Urinary bladder (tissue), 4 donors: ENCODE results near the gene CYP26B1. TPM values are rescaled to one million over a fixed set of nuclear protein-coding genes. Genes with fewer than 3 reads are reported as not detected.

Experiments
- DNase-seq: peaks from one replicate; pipeline ENCODE4 v3.0.0-alpha.2; 2015; ENCODE audit errors: extremely low spot score
- H3K27ac ChIP-seq: one replicate; pipeline ENCODE4 v1.5.1; 2013; ENCODE audit warnings: low read depth, mild to moderate bottlenecking, moderate library complexity
- H3K36me3 ChIP-seq: one replicate; pipeline ENCODE4 v1.6.1; 2013; ENCODE audit warnings: mild to moderate bottlenecking, moderate library complexity; ENCODE audit not compliant: insufficient read depth
- H3K4me1 ChIP-seq: one replicate; pipeline ENCODE4 v1.6.1; 2013; ENCODE audit warnings: mild to moderate bottlenecking, moderate library complexity; ENCODE audit not compliant: insufficient read depth
- H3K4me3 ChIP-seq: one replicate; pipeline ENCODE4 v1.5.1; 2013; ENCODE audit warnings: low read depth, low read length
- WGBS: extraction: QIAGEN DNeasy Blood & Tissue Kit; methylation state at CpG from one replicate; pipeline ENCODE4 v1.1.7; 2013; 5-methylcytosine and 5-hydroxymethylcytosine counted together
- polyA plus RNA-seq: library from polyadenylated mRNA; stranded (reverse); fragments of 200-250 nt; gene quantifications from one replicate; pipeline ENCODE4 v1.2.3, GENCODE V29; 2013
- total RNA-seq: library from RNA; depleted of rRNA; stranded (reverse); fragments of >200 nt; gene quantifications from one replicate; pipeline ENCODE4 v1.2.3, GENCODE V29; 2014
- donor health status: healthy with polysubstance abuse.
- donor health status: healthy.

CYP26B1 gene, protein sequence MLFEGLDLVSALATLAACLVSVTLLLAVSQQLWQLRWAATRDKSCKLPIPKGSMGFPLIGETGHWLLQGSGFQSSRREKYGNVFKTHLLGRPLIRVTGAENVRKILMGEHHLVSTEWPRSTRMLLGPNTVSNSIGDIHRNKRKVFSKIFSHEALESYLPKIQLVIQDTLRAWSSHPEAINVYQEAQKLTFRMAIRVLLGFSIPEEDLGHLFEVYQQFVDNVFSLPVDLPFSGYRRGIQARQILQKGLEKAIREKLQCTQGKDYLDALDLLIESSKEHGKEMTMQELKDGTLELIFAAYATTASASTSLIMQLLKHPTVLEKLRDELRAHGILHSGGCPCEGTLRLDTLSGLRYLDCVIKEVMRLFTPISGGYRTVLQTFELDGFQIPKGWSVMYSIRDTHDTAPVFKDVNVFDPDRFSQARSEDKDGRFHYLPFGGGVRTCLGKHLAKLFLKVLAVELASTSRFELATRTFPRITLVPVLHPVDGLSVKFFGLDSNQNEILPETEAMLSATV
- 4.7 TPM for total RNA-seq
- 6.1 TPM for polyA plus RNA-seq

DNA sequence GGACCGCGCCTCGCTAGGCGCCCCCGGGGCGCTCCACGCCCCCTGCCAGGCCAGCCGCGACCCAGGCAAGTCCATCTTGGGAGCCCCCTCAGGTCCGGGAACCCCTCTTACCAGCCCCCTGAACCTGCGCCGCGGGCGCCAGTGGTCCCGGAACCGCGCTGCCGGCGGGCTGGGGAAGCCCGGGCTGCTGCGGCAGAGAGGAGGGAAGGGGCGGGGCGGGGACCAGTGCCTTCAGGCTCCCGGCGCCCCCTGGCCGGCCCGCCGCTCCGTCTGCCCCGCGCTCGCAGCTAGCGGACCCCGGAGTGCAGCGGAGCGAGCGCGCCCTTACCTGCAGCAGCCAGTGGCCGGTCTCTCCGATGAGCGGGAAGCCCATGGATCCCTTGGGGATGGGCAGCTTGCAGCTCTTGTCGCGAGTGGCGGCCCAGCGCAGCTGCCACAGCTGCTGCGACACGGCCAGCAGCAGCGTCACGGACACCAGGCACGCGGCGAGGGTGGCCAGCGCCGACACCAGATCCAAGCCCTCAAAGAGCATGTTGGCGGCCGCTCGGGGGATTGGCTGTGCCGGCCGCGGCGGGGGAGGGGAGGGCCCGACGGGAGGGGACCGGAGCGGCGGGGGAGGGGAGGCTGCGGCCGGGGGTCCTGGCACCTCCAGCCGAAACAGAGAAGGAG, at the start of gene CYP26B1:
Gene CYP26B1, minus strand, starts transcription at position 560 of the 669 bp plus-strand sequence. Its CDS starts 28 bp downstream, at position 532.
- Histone ChIP-seq H3K4me3 (peak within 1 kb of the TSS; percentile 47), H3K4me1 (peaks cover 4% of the 10 kb centered on the region), H3K36me3 (no peaks in the 10 kb centered on the region), H3K27ac (no peak within 1 kb of the TSS)
- WGBS: 2% methylated on average over 69 of the region's 69 CpGs
- DNase-seq: no peak

DNA sequence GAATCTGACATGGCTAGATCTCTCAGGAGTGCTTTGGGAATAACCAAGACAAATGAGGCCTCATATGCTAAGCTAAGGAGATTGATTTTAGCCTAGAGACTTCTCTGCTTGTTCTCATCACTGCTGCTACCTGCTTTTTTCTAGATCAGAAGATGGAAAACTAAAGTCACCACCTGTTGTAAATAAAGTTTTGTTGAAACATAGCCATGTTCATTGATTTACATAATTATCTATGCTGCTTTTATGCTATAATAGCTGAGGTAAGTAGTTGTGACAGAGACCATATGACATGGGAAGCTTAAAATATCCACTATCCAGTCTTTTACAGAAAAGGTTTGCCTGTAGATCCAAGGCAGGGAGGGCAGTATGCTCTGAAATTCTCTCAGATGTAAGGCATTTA, 46.1 kb upstream of the CYP26B1 start:
- DNase-seq: no peak
- Histone ChIP-seq H3K27ac (no peak overlapping the region), H3K36me3 (no peaks in the 10 kb centered on the region), H3K4me3 (no peak overlapping the region), H3K4me1 (no peaks in the 10 kb centered on the region)

DNA sequence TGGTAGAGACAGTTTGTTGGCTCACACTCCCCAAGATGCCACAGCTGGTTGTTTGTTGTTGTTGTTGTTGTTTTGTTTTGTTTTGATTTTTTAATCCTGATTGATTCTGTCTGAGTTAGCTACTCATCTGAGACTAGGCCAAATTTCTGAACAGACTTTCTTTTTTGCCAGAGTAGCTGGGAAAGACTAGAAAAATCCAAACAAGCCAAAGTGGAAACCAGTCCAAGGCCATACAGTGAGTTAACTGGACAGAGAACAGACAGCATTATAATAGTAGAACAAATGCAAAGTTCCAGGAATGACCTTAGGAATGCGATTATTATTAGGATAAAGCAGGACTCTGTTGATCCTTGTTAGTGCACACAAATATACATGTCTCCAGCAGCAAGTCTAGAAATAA, 43.8 kb upstream of the CYP26B1 start:
- DNase-seq: no peak
- no peak overlapping the region for H3K4me3 ChIP-seq
- no peaks in the 10 kb centered on the region for H3K4me1 ChIP-seq
- no peaks in the 10 kb centered on the region for H3K36me3 ChIP-seq
- no peak overlapping the region for H3K27ac ChIP-seq
- 49% methylated on average over 1 of the region's 1 CpG for WGBS

DNA sequence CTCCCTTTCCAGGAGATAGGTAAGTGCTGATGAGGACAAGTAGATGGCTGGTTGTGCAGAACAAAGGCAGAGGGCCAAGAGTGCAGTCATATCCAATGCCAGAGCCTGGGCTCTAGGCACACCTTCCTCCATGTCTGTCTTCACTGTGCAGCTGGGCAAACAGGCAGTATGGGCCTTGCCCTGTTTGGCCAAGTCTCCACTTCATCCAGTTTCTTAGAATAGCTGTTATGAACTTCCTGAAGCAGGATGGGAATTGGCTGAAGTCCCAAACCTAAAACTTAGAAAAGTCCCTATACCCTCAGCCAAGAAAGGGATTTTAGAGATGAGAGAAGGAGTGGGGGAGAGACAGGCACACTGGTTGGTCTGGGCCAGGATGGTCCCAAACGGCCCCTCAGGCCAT, 37.5 kb upstream of the CYP26B1 start:
- WGBS: 46% methylated on average over 1 of the region's 1 CpG
- no peak for DNase-seq
- Histone ChIP-seq H3K4me3 (no peak overlapping the region), H3K4me1 (no peaks in the 10 kb centered on the region), H3K36me3 (no peaks in the 10 kb centered on the region), H3K27ac (no peak overlapping the region)

DNA sequence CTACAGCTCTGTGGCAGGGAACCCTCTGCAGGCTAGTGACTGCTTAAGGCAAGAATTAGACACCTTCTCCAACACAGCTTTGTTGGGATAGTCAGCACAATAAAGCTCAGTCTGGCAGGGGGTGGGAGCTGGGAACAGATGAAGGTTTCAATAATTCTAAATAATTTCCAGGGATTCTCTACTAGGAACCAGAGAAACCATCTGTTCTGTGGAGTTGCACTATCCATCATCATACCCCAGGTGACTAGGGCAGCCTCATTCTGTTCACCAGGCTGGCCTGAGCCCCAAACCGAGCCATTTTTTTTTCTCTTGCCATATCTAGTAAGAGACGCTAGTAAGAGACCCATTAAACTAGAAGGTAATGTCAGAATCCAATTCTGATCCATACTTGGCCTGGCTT, 35.8 kb upstream of the CYP26B1 start:
- WGBS: 95% methylated on average over 2 of the region's 2 CpGs
- no peaks in the 10 kb centered on the region for H3K4me1 ChIP-seq
- H3K36me3 ChIP-seq: no peaks in the 10 kb centered on the region
- no peak overlapping the region for H3K27ac ChIP-seq
- DNase-seq: no peak
- H3K4me3 ChIP-seq: no peak overlapping the region

DNA sequence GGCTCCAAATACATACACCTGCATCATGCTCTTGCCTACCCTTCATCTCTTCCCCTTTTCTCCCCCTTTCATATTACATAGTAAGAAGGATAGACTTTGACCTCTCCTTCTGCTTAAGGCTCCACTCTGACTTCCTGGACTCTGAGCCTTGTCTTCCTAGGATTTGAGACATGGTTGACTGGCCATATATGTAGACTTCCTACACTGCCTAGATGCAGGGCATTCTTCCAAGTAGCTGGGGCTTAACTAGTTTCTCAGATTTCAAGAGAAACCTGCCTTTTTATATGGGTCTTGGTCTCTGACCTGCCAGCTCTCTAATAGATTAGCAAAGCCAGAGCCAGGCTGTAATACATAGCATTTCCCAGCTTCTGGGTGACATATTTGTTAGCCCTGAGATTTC, 35.4 kb upstream of the CYP26B1 start:
- Histone ChIP-seq H3K4me3 (no peak overlapping the region), H3K27ac (no peak overlapping the region), H3K36me3 (no peaks in the 10 kb centered on the region), H3K4me1 (no peaks in the 10 kb centered on the region)
- DNase-seq: no peak

DNA sequence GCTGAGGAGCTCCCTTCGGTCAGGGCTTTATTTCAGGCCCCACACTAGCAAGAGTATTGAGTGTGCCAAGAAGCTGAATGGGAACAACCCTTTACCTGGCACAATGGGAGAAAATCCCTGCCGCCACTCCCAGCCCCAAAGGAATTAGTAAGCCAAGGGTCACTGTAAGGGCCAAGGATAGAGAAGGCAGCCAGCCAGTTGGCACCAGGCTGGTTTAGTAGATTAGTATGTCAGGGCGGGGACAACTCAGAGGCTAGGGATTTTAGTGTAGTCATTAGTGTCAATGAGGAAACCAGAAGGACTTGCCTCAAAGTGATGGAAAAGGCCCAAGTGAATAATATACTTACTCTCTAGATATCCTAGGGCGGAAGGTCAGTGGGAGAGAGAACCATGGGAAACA, 34.9 kb upstream of the CYP26B1 start:
- Histone ChIP-seq H3K4me1 (no peaks in the 10 kb centered on the region), H3K36me3 (no peaks in the 10 kb centered on the region), H3K4me3 (no peak overlapping the region), H3K27ac (no peak overlapping the region)
- WGBS: 91% methylated on average over 4 of the region's 4 CpGs
- no peak for DNase-seq

DNA sequence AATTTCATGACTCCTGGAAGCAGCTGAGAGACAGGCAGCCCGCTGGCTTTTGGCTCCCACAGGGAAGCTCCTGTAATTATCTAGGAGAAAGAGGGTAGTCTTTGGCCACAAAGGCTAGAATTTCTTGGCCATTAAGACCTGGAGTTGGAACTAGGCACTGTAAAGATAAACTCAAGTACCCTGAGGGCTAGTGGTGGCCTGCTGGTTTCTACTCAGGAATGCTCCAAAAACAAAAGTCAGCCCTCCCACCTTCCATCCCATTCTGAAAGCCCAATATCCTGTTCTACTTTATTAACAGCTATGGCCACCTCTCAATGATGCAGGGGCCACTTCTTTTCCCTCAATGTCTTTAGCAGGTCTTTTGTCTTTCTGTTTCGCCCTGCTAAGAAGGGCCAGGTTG, 34.0 kb upstream of the CYP26B1 start:
- Histone ChIP-seq H3K36me3 (no peaks in the 10 kb centered on the region), H3K4me3 (no peak overlapping the region), H3K4me1 (no peaks in the 10 kb centered on the region), H3K27ac (no peak overlapping the region)
- 94% methylated on average over 2 of the region's 2 CpGs for WGBS
- DNase-seq: no peak

DNA sequence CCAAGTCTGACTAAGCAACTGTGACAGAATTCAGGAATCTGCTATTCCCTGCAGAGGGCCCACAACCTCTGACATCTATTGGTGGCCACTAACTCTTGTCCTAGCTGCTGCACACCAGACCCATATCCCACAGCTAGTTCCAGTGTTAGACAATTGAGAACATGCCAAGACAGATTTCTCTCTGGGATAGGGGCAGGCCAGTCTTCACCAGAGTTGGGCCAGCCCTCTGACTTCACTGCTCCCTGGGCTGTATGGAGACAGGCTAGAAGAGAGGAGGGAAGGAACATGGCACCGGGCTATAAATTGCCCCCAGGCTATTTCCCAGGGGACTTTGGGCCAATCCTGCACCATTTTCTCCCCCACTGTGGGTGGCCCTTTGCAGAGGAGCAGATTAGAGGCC, 32.7 kb upstream of the CYP26B1 start:
- no peaks in the 10 kb centered on the region for H3K4me1 ChIP-seq
- no peak overlapping the region for H3K4me3 ChIP-seq
- DNase-seq: no peak
- WGBS: 100% methylated on average over 1 of the region's 1 CpG
- no peak overlapping the region for H3K27ac ChIP-seq
- no peaks in the 10 kb centered on the region for H3K36me3 ChIP-seq

DNA sequence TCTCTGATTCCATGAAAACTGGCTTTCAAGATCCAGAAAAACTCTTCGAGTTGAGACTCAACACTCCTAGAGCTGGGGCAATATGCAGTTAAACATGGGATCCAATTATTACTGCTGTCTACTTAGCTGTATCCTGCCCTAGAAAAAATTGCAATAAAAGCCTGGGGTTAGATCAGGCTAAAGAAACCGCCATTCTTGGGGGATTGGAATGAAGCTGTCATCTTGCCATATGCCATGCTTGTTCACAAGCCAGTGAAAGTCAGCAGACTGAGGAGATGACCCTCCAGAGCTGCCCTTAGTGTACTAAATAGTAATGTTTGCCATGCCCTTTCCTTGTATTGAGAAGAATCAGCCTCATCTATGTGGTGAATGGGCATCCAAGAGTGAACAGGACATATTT, 30.9 kb upstream of the CYP26B1 start:
- DNase-seq: no peak
- Histone ChIP-seq H3K4me1 (no peaks in the 10 kb centered on the region), H3K27ac (no peak overlapping the region), H3K36me3 (no peaks in the 10 kb centered on the region), H3K4me3 (no peak overlapping the region)
- 92% methylated on average over 2 of the region's 2 CpGs for WGBS

DNA sequence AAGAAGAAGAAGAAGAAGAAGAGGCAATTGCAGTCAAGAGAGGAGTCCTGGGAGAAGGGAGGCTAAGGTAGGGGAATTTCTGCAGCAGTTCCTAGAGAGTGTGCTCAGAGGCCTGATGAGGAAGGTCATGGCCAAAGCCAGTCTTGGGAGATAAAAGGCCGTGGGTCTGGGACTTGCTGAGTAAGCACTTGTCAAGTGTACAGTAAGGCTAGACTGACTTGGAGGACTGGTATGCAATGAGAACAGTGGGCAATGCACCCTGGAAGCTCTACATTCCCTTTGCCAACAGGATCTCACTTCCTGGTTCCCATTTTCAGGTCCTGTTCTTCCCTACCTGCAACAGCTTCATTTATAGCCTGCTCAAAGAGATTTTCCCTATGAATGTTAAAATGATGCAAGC, 28.6 kb upstream of the CYP26B1 start:
- no peak overlapping the region for H3K4me3 ChIP-seq
- no peak for DNase-seq
- H3K36me3 ChIP-seq: no peaks in the 10 kb centered on the region
- 71% methylated on average over 1 of the region's 1 CpG for WGBS
- H3K4me1 ChIP-seq: no peaks in the 10 kb centered on the region
- no peak overlapping the region for H3K27ac ChIP-seq

DNA sequence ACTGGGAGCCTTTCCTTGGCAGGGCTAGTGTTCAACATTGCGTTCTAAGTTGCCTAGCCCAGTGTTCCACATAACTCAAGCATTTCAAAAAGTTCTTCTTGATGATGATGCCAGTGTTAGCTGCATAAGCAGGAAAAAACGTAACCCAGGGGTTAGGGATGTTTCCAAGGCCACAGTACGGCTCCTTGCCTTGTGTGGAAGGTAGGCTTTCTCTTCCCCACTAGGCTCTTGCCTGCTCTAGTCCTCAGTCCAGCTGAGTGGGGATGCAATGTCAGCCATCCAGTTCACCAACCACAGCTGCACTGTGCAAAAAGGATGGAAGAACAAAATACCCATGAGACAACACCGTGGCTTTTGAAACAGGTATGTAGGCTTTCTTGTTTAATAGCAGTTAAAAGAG, 28.0 kb upstream of the CYP26B1 start:
- Histone ChIP-seq H3K4me3 (no peak overlapping the region), H3K4me1 (no peaks in the 10 kb centered on the region), H3K27ac (no peak overlapping the region), H3K36me3 (no peaks in the 10 kb centered on the region)
- 94% methylated on average over 4 of the region's 4 CpGs for WGBS
- no peak for DNase-seq

DNA sequence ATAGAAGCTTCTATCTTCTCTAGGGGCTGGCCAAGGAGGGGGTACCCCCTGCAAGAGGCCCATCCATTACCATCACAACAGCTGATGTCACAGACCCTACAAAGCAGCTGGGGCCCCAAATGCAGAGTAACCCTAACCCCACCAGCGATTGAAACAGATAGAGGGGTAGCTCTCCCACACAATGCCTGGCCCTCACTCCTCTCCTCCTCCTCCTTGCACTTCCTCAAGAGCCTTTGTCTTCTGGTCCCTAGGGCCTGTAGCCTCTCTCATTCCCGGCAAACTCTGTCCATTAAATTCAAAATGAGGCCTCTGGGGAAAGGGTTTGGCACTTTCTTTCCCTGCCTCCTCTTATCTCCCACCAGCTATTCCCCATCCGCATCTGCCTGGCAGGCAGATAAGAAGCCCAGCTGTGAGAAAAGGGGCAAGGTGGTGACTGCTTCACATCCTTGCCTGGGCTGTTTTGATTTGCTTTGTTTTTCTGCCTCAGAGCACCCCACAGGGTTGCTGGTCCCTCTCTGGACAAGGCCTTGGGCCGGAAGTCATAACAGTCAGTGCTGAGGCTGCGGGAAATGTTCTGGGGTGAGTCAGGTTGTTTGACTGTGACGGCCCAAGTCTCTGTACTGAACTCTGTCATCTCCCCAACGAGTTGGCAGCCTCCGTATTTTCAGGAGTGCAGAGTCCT, 26.1 kb upstream of the CYP26B1 start:
- DNase-seq: no peak
- H3K4me3 ChIP-seq: no peak overlapping the region
- WGBS: 64% methylated on average over 8 of the region's 8 CpGs

DNA sequence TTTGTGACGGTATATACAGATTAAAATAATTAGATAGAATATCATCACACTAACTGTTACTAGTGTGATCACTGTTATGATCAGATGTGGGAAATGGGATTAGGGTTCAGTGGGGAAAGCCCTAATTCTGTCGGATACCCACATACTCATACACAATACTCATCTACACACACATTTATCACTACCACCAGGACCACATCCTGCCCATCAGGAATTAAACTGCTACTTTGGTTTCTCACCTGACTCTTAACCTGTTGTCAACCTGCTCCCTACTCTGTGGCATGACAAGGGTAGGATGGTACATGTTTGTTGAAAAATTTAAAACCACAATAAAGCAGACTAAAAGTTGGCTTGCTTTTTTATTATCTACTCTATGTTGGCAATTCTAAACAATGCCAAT, 24.8 kb upstream of the CYP26B1 start:
- no peaks in the 10 kb centered on the region for H3K36me3 ChIP-seq
- no peaks in the 10 kb centered on the region for H3K4me1 ChIP-seq
- DNase-seq: no peak
- no peak overlapping the region for H3K4me3 ChIP-seq
- 89% methylated on average over 2 of the region's 2 CpGs for WGBS
- H3K27ac ChIP-seq: no peak overlapping the region

More for the DNA sequence above, 26.1 kb upstream of the CYP26B1 start:
- no peaks in the 10 kb centered on the region for H3K4me1 ChIP-seq
- no peak overlapping the region for H3K27ac ChIP-seq
- no peaks in the 10 kb centered on the region for H3K36me3 ChIP-seq
